Neutrophil (primary cell): ENCODE measurements around the gene CDC14C.

Source experiments
- H3K27ac ChIP-seq: fragments of 200-600 bp; sonication (generic); 2 replicates; pipeline ENCODE4 v1.5.1; 2016; ENCODE audit warnings: mild to moderate bottlenecking, moderate library complexity
- H3K27me3 ChIP-seq: fragments of 200-600 bp; sonication (generic); 2 replicates; pipeline ENCODE4 v1.6.0; 2016; ENCODE audit warnings: mild to moderate bottlenecking
- H3K36me3 ChIP-seq: fragments of 200-600 bp; sonication (generic); 2 replicates; pipeline ENCODE4 v1.5.1; 2017
- H3K4me1 ChIP-seq, 2 experiments: fragments of 200-600 bp in 1 of 2; sonication (generic) in 1 of 2; 1 replicate in 1 of 2; 2 replicates in 1 of 2; pipeline versions ENCODE4 v1.5.1 to v1.6.1; 2013 to 2016; ENCODE audit warnings: low read depth in 1 of 2, low read length in 1 of 2, mild to moderate bottlenecking in 1 of 2, moderate library complexity in 1 of 2; ENCODE audit not compliant: control insufficient read depth in 1 of 2, insufficient read depth in 1 of 2
- H3K4me3 ChIP-seq, 2 experiments: fragments of 200-600 bp in 1 of 2; sonication (generic) in 1 of 2; 1 replicate in 1 of 2; 2 replicates in 1 of 2; pipeline ENCODE4 v1.5.1; 2013 to 2016; ENCODE audit warnings: low read depth in 1 of 2, low read length in 1 of 2, mild to moderate bottlenecking in 1 of 2, moderate library complexity in 1 of 2
- H3K9me3 ChIP-seq: fragments of 200-600 bp; sonication (generic); 2 replicates; pipeline ENCODE4 v1.5.1; 2016
- CTCF ChIP-seq: fragments of 200-600 bp; sonication (generic); IDR thresholded peaks from 2 replicates; pipeline ENCODE4 v1.5.1; 2016; ENCODE audit warnings: antibody characterized with exemption

The CDC14C gene

GRCh38 chr7:48976850-48977249 lies 52.5 kb downstream of the CDC14C start:
- TF ChIP-seq CTCF: no peak
- Histone ChIP-seq H3K27ac (no peak overlapping the region), H3K9me3 (no peaks in the 10 kb centered on the region), H3K4me3 (no peak overlapping the region), H3K27me3 (no peaks in the 10 kb centered on the region), H3K36me3 (no peaks in the 10 kb centered on the region), H3K4me1 (no peaks in the 10 kb centered on the region)
